ENCODE results near the gene ARSG.

ARSG gene

GRCh38 chr17:68450801-68451200 lies 159.5 kb downstream of the ARSG start:
- H3K4me3 ChIP-seq (ENCODE audit: control insufficient read depth, low read depth, low read length) = no peak overlapping the region
- no peak for DNase-seq (ENCODE audit: low read depth)
- no peak for TF ChIP-seq CTCF (IDR thresholded peaks at IDR 0.05; ENCODE audit: control insufficient read depth, insufficient read depth, low read depth, low read length, missing control alignments)

GRCh38 chr17:68451670-68452354 lies 160.5 kb downstream of the ARSG start:
- no peak for DNase-seq (ENCODE audit: low read depth)
- TF ChIP-seq CTCF (IDR thresholded peaks at IDR 0.05; ENCODE audit: control insufficient read depth, insufficient read depth, low read depth, low read length, missing control alignments) = no peak
- no peak overlapping the region for H3K4me3 ChIP-seq (ENCODE audit: control insufficient read depth, low read depth, low read length)

DNA sequence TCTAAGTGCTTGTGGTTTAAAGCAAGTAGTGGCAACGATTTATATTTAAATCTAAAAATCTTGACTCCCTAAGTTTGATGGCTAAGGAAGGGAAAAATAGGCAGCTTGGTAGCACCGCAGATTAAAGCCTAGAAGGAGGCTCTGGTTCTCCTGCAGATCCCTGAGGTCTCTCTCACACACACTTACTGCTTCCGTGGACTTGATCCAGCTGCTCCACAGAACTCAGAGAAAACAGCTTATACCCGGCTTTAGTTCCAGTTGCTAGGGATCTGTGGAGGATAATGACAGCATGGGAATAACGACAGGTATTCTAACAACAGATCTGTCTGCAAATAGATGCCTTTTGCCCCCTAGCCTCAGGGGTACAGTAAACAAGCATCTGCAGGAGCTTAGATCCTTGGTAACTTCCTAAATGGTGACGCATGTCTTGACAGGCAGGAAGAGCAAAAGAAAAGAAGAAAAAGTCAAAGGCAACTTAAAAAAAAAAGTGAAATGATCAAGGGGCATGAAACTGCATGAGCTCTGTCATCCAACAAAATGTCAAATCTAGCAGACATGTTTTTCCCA lies 161.5 kb downstream of the ARSG start:
- no peak for DNase-seq (ENCODE audit: low read depth)
- no peak overlapping the region for H3K4me3 ChIP-seq (ENCODE audit: control insufficient read depth, low read depth, low read length)
- TF ChIP-seq CTCF (IDR thresholded peaks at IDR 0.05; ENCODE audit: control insufficient read depth, insufficient read depth, low read depth, low read length, missing control alignments) = no peak

- no peak for DNase-seq (ENCODE audit: low read depth)
- no peak overlapping the region for H3K4me3 ChIP-seq (ENCODE audit: control insufficient read depth, low read depth, low read length)
- TF ChIP-seq CTCF (IDR thresholded peaks at IDR 0.05; ENCODE audit: control insufficient read depth, insufficient read depth, low read depth, low read length, missing control alignments) = no peak
Measured at GRCh38 chr17:68453991-68454665, 162.8 kb downstream of the ARSG start.

DNA sequence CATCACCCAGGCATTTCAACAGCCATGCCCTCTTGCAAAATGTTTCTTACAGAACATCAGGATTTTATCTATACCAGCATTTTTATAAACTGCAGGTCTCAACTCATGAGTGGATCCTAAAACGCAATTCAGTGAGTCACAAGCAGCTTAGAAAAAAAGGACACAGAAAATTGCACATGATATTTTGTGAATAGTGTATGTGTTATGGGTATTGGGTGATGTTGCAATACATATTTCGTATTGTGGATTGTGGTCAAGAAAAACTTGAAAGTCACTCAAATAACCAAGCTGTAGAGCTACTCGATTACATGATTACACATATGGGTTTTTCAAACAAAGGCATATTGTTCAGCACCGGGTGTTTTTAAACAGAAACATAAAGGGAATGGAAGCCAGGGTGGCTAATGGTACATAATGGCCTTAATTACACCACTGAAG lies 164.6 kb downstream of the ARSG start:
- no peak for TF ChIP-seq CTCF (IDR thresholded peaks at IDR 0.05; ENCODE audit: control insufficient read depth, insufficient read depth, low read depth, low read length, missing control alignments)
- peak overlapping the region; percentile 97 for H3K4me3 ChIP-seq (ENCODE audit: control insufficient read depth, low read depth, low read length)
- DNase-seq (ENCODE audit: low read depth) = peak; percentile 90

DNA sequence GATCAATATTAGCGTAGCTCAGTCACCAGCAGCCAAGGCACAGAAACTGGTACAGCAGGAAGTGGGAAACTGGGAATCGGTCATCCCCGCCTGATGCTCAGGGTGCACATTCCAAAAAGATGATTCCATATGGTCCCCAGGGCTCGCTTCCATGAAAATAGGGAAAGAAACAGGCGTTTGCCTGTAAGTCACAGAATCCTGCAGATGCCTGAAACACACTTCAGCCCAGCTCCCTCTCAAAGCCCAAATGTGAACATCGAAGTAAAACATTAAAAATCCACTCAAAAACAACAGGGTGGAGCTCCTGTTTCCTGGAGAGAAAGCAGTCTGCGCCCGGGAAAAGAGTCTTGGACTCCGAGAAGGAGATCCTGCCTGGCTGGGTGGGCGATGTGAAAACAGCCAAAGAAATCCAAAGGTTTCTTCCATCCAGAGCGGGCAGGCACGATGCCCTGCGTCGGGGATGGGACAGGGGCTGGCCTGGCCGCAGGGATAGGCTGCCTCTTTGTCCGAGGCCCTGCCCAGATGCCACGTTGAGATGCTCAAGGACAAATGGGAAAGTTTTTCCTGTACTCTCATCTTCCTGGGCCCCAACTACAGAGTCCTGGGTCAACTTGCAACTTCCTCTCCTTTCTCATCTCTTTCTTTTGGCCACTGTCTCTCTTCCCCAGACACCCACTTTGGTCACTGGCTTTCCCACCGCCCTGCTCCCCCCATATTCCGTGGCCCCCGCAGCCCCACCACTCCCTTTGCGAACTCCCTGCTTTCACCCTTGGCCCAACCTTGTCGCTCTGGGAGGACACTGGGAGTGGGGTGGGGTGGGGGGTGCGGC lies 165.3 kb downstream of the ARSG start:
- TF ChIP-seq CTCF (IDR thresholded peaks at IDR 0.05; ENCODE audit: control insufficient read depth, insufficient read depth, low read depth, low read length, missing control alignments) = no peak
- H3K4me3 ChIP-seq (ENCODE audit: control insufficient read depth, low read depth, low read length) = peak overlapping the region; percentile 97
- peak; percentile 80 for DNase-seq (ENCODE audit: low read depth)

Measured in AG09309 (cell line).